ENCODE measurements around the gene CFP.

DNA sequence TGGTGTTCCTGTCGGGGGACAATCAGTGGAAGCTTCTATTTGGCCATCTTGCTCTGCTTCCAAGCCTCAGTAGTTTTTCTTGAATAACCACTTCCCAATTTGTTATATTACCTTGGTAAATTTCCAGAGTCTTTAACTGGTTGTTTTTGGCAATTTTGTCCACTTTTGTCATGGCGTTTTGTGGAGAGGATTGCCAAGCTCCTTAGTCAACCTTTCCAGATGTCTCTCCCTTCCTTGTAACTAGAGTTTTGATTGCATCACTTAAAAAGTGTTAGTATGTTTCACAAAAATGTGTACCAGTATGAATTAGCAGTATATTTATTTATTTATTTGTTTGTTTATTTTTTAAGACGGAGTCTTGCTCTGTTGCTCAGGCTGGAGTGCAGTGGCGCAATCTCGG lies 45.0 kb upstream of the CFP start:
- TF ChIP-seq, protein P1, sequence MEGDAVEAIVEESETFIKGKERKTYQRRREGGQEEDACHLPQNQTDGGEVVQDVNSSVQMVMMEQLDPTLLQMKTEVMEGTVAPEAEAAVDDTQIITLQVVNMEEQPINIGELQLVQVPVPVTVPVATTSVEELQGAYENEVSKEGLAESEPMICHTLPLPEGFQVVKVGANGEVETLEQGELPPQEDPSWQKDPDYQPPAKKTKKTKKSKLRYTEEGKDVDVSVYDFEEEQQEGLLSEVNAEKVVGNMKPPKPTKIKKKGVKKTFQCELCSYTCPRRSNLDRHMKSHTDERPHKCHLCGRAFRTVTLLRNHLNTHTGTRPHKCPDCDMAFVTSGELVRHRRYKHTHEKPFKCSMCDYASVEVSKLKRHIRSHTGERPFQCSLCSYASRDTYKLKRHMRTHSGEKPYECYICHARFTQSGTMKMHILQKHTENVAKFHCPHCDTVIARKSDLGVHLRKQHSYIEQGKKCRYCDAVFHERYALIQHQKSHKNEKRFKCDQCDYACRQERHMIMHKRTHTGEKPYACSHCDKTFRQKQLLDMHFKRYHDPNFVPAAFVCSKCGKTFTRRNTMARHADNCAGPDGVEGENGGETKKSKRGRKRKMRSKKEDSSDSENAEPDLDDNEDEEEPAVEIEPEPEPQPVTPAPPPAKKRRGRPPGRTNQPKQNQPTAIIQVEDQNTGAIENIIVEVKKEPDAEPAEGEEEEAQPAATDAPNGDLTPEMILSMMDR (conservative IDR thresholded peaks at IDR 0.05), result no peak
- TF ChIP-seq ZFX (IDR thresholded peaks at IDR 0.05), result no peak

Measured in C4-2B (cell line).